H1 (cell line): ENCODE measurements around the gene HLX. TPM values are rescaled to one million over a fixed set of nuclear protein-coding genes. Genes with fewer than 3 reads are reported as not detected.

Experiments used
- CTCF ChIA-PET: fragments of 300-600 bp; sonication (Branson Sonifier 250); formaldehyde crosslinking; loops from one replicate; lab custom pipeline; 2021; ENCODE audit not compliant: partially characterized antibody; lab: Charles Lee
- POLR2A ChIA-PET: fragments of 300-600 bp; sonication (Branson Sonifier 250); formaldehyde crosslinking; loops from one replicate; lab custom pipeline; 2021; ENCODE audit warnings: inconsistent platforms; ENCODE audit not compliant: partially characterized antibody; lab: Charles Lee
- DNase-seq, 2 experiments: peaks; one replicate each; pipeline versions ENCODE4 v3.0.0 to v3.0.0-alpha.2; 2010 to 2022; ENCODE audit warnings: low spot score in 2 of 2, low read depth in 1 of 2, mixed read lengths in 1 of 2
- FAIRE-seq: peaks from 2 replicates; lab custom pipeline; 2011; peaks lifted over from hg19 to GRCh38; lab: Jason Lieb, UNC
- H2AFZ ChIP-seq: 2 replicates; pipeline ENCODE4 v1.8.1; 2012; ENCODE audit warnings: low read length, inconsistent platforms
- H2AK5ac ChIP-seq: 2 replicates; pipeline ENCODE4 v1.6.1; 2013; ENCODE audit warnings: low read depth, low read length
- H2BK120ac ChIP-seq: replicated peaks from 2 replicates; pipeline ENCODE3; 2013; ENCODE audit warnings: low read depth, low read length, inconsistent platforms
- H2BK12ac ChIP-seq: 2 replicates; pipeline ENCODE4 v1.6.1; 2013; ENCODE audit warnings: low read depth, low read length
- H2BK15ac ChIP-seq: 2 replicates; pipeline ENCODE4 v1.6.1; 2013; ENCODE audit warnings: low read length
- H2BK20ac ChIP-seq: 2 replicates; pipeline ENCODE4 v1.6.1; 2013; ENCODE audit warnings: low read length
- H2BK5ac ChIP-seq: 2 replicates; pipeline ENCODE4 v1.6.1; 2013; ENCODE audit warnings: low read depth, low read length
- H3K14ac ChIP-seq: 2 replicates; pipeline ENCODE4 v1.6.1; 2013; ENCODE audit warnings: inconsistent platforms; ENCODE audit not compliant: insufficient read length
- H3K18ac ChIP-seq: 2 replicates; pipeline ENCODE4 v1.6.1; 2013; ENCODE audit warnings: low read length; ENCODE audit errors: extremely low read depth
- H3K23ac ChIP-seq: 2 replicates; pipeline ENCODE4 v1.6.1; 2013; ENCODE audit warnings: inconsistent platforms; ENCODE audit not compliant: insufficient read length
- H3K23me2 ChIP-seq: 2 replicates; pipeline ENCODE4 v1.6.1; 2013; ENCODE audit warnings: low read depth, low read length
- H3K27ac ChIP-seq: 2 replicates; pipeline ENCODE4 v1.6.1; 2011; ENCODE audit warnings: low read depth, low read length, inconsistent platforms
- H3K27me3 ChIP-seq, 4 experiments: replicated peaks in 1 of 4; 1 replicate in 1 of 4; 2 replicates in 3 of 4; pipeline versions ENCODE4 v1.6.1 to v1.8.1; 2011 to 2013; ENCODE audit warnings: low read length in 3 of 4, mild to moderate bottlenecking in 3 of 4, inconsistent platforms in 2 of 4, mixed read lengths in 2 of 4, moderate library complexity in 1 of 4; ENCODE audit not compliant: control insufficient read depth in 3 of 4, insufficient read depth in 3 of 4; ENCODE audit errors: extremely low read depth in 1 of 4
- H3K36me3 ChIP-seq, 4 experiments: 2 replicates each; pipeline versions ENCODE4 v1.6.1 to v1.8.1; 2011 to 2013; ENCODE audit warnings: mild to moderate bottlenecking in 4 of 4, low read length in 3 of 4, moderate library complexity in 2 of 4, control low read depth in 1 of 4, inconsistent platforms in 1 of 4; ENCODE audit not compliant: insufficient read depth in 4 of 4, control insufficient read depth in 2 of 4
- H3K4ac ChIP-seq: replicated peaks from 2 replicates; pipeline ENCODE3; 2013; ENCODE audit warnings: low read length, low read depth, mixed read lengths, inconsistent platforms; ENCODE audit not compliant: insufficient read length
- H3K4me1 ChIP-seq, 4 experiments: replicated peaks in 1 of 4; 1 replicate in 1 of 4; 2 replicates in 3 of 4; pipeline versions ENCODE4 v1.6.1 to v1.8.1; 2011 to 2013; ENCODE audit warnings: low read length in 3 of 4, inconsistent platforms in 2 of 4, mixed read lengths in 1 of 4; ENCODE audit not compliant: insufficient read depth in 4 of 4, control insufficient read depth in 3 of 4
- H3K4me2 ChIP-seq, 2 experiments: 2 replicates each; pipeline versions ENCODE4 v1.6.1 to v1.8.1; 2011 to 2013; ENCODE audit warnings: low read depth in 2 of 2, low read length in 2 of 2, control low read depth in 1 of 2, inconsistent platforms in 1 of 2, mild to moderate bottlenecking in 1 of 2; ENCODE audit not compliant: insufficient read depth in 1 of 2
- H3K4me3 ChIP-seq, 4 experiments: fragments of 200-600, 300-600 bp in 1 of 4; sonication (generic), shearing (Covaris generic), sonication (Bioruptor Twin) in 1 of 4; 2 replicates each; pipeline versions ENCODE4 v1.5.1 to v1.8.1; 2011 to 2016; ENCODE audit warnings: low read length in 4 of 4, low read depth in 3 of 4, control low read depth in 2 of 4, inconsistent platforms in 2 of 4, mild to moderate bottlenecking in 2 of 4, mixed read lengths in 1 of 4, moderate library complexity in 1 of 4; ENCODE audit not compliant: insufficient read depth in 2 of 4; ENCODE audit errors: extremely low read depth in 1 of 4
- H3K56ac ChIP-seq: replicated peaks from 2 replicates; pipeline ENCODE3; 2013; ENCODE audit warnings: low read depth, mild to moderate bottlenecking, mixed read lengths, low read length, inconsistent platforms; ENCODE audit not compliant: insufficient read length
- H3K79me1 ChIP-seq: 2 replicates; pipeline ENCODE4 v1.6.1; 2013; ENCODE audit warnings: low read depth, low read length, control low read depth
- H3K79me2 ChIP-seq, 2 experiments: 2 replicates each; pipeline versions ENCODE4 v1.6.1 to v1.8.1; 2012 to 2013; ENCODE audit warnings: low read length in 2 of 2, mild to moderate bottlenecking in 2 of 2, inconsistent platforms in 1 of 2; ENCODE audit not compliant: insufficient read depth in 2 of 2, control insufficient read depth in 1 of 2
- H3K9ac ChIP-seq, 4 experiments: replicated peaks in 1 of 4; 1 replicate in 1 of 4; 2 replicates in 3 of 4; pipeline versions ENCODE4 v1.6.1 to v1.8.1; 2011 to 2013; ENCODE audit warnings: low read depth in 3 of 4, low read length in 3 of 4, control low read depth in 2 of 4, mild to moderate bottlenecking in 2 of 4, moderate library complexity in 2 of 4, inconsistent platforms in 1 of 4; ENCODE audit errors: extremely low read depth in 1 of 4
- H3K9me3 ChIP-seq, 2 experiments: 2 replicates each; pipeline versions ENCODE4 v1.6.1 to v1.8.1; 2012 to 2013; ENCODE audit warnings: mild to moderate bottlenecking in 2 of 2, moderate library complexity in 2 of 2, control low read depth in 1 of 2, inconsistent platforms in 1 of 2, low read depth in 1 of 2, low read length in 1 of 2, mixed read lengths in 1 of 2; ENCODE audit not compliant: insufficient read depth in 2 of 2
- H4K20me1 ChIP-seq, 2 experiments: replicated peaks in 1 of 2; 2 replicates each; pipeline versions ENCODE3 to v1.8.1; 2011 to 2013; ENCODE audit warnings: inconsistent platforms in 2 of 2, low read length in 2 of 2, mild to moderate bottlenecking in 1 of 2; ENCODE audit not compliant: insufficient read depth in 2 of 2, control insufficient read depth in 1 of 2
- H4K5ac ChIP-seq: 2 replicates; pipeline ENCODE4 v1.6.1; 2013; ENCODE audit warnings: low read length, low read depth, mixed read lengths, inconsistent platforms; ENCODE audit not compliant: insufficient read length
- H4K8ac ChIP-seq: 2 replicates; pipeline ENCODE4 v1.8.0; 2013; ENCODE audit warnings: mild to moderate bottlenecking, moderate library complexity, low read length, inconsistent platforms; ENCODE audit not compliant: insufficient read depth; ENCODE audit errors: extremely low read depth
- H4K91ac ChIP-seq: replicated peaks from 2 replicates; pipeline ENCODE3; 2013; ENCODE audit warnings: low read length, mixed read lengths, inconsistent platforms; ENCODE audit not compliant: insufficient read length
- BACH1 ChIP-seq: IDR thresholded peaks from 2 replicates; pipeline ENCODE4 v1.6.1; 2012; ENCODE audit warnings: low read length, improper control_type of control experiment
- CBX8 ChIP-seq: fragments of 300-800, 300-1000 bp; sonication (generic); IDR thresholded peaks from 2 replicates; pipeline ENCODE4 v1.7.1; 2016; ENCODE audit warnings: low read depth, low read length, borderline replicate concordance
- EGR1 ChIP-seq: IDR thresholded peaks from 2 replicates; pipeline ENCODE4 v1.6.1; 2011; ENCODE audit warnings: low read depth, low read length, borderline replicate concordance
- HDAC2 ChIP-seq, 2 experiments: fragments of 300-600 bp in 1 of 2; sonication (generic) in 1 of 2; IDR thresholded peaks; 2 replicates each; pipeline ENCODE4 v1.6.1; 2011 to 2012; ENCODE audit warnings: low read depth in 2 of 2, low read length in 2 of 2, mild to moderate bottlenecking in 2 of 2, moderate library complexity in 2 of 2, borderline replicate concordance in 1 of 2, inconsistent platforms in 1 of 2
- JUN ChIP-seq: IDR thresholded peaks from 2 replicates; pipeline ENCODE4 v1.6.1; 2011; ENCODE audit warnings: low read depth, mild to moderate bottlenecking, improper control_type of control experiment, low read length
- KDM5A ChIP-seq: fragments of 200-600 bp; IDR thresholded peaks from 2 replicates; pipeline ENCODE4 v1.7.1; 2012; ENCODE audit warnings: mild to moderate bottlenecking, low read length, inconsistent platforms, mixed read lengths
- MAX ChIP-seq: IDR thresholded peaks from 2 replicates; pipeline ENCODE4 v1.6.1; 2012; ENCODE audit warnings: inconsistent platforms
- NANOG ChIP-seq: IDR thresholded peaks from 2 replicates; pipeline ENCODE4 v1.6.1; 2011; ENCODE audit warnings: low read length, low read depth, mild to moderate bottlenecking, inconsistent platforms; ENCODE audit not compliant: insufficient read depth, poor library complexity, severe bottlenecking
- NRF1 ChIP-seq: IDR thresholded peaks from 2 replicates; pipeline ENCODE4 v1.6.1; 2011; ENCODE audit warnings: mild to moderate bottlenecking, low read depth, low read length, improper control_type of control experiment
- PHF8 ChIP-seq: fragments of 200-600 bp; sonication (generic); conservative IDR thresholded peaks from 2 replicates; pipeline ENCODE4 v1.7.1; 2012; ENCODE audit warnings: low read depth, mild to moderate bottlenecking, inconsistent platforms, low read length, moderate library complexity
- SIX5 ChIP-seq: IDR thresholded peaks from 2 replicates; pipeline ENCODE4 v1.6.1; 2011; ENCODE audit warnings: mild to moderate bottlenecking, low read depth, low read length
- SP1 ChIP-seq: IDR thresholded peaks from 2 replicates; pipeline ENCODE4 v1.6.1; 2011; ENCODE audit warnings: low read depth, low read length
- SRF ChIP-seq: IDR thresholded peaks from 2 replicates; pipeline ENCODE4 v1.6.1; 2011; ENCODE audit warnings: mild to moderate bottlenecking, low read depth, low read length, moderate library complexity
- USF2 ChIP-seq: IDR thresholded peaks from 2 replicates; pipeline ENCODE4 v1.6.1; 2011; ENCODE audit warnings: low read length, improper control_type of control experiment
- WGBS, 2 experiments: shearing (Covaris generic) in 1 of 2; methylation state at CpG; one replicate each; pipeline versions ENCODE4 v1.1.6 to v1.1.7; 2013 to 2015; ENCODE audit warnings: low lambda C conversion rate in 2 of 2, mixed read lengths in 2 of 2, inconsistent platforms in 1 of 2, low coverage in 1 of 2, missing lambda C conversion rate in 1 of 2; ENCODE audit not compliant: insufficient replicate concordance in 2 of 2, insufficient coverage in 1 of 2, insufficient read length in 1 of 2; ENCODE audit errors: extremely low coverage in 1 of 2, missing lambda C conversion rate in 1 of 2; 5-methylcytosine and 5-hydroxymethylcytosine counted together
- polyA plus RNA-seq, 7 experiments: library from polyadenylated mRNA; depleted of rRNA in 3 of 7; stranded (reverse) in 5 of 7; unstranded in 2 of 7; fragments of >200 nt in 5 of 7; fragments of 200-250 nt in 2 of 7; gene quantifications; 1 replicate in 5 of 7; 2 replicates in 1 of 7; 4 replicates in 1 of 7; pipeline versions ENCODE4 v1.2.1 to v1.2.3, GENCODE V29; 2011 to 2013; ENCODE audit warnings: missing spikeins in 2 of 7, mixed read lengths in 2 of 7
- total RNA-seq: library from RNA; stranded (reverse); fragmentation: NEBNext Ultra II Directional; extraction: Animal tissue kit (Norgen Biotek cat#: 25700); gene quantifications from 2 replicates; pipeline ENCODE4 v1.2.1, GENCODE V29; 2021

The HLX gene
- total and polyA plus RNA-seq, 2 of the 8 experiments (the other 6 are each of a cell fraction or from before 2014, with no cell fraction given) = 0.11 to 0.30 TPM

GRCh38 chr1:220915117-220915440 is 35.8 kb downstream of the HLX start:
- ChIA-PET POLR2A (no interaction called here), CTCF (interaction anchor here (0.9 to 1.7 kb wide), 5 partner anchors 8 to 358 kb away, joined by 3 to 6 read pairs (median 4); no protein-coding TSS in a partner anchor)
- Histone ChIP-seq H3K27ac (no peak overlapping the region), H3K9me3 (no peaks in the 10 kb centered on the region), H2BK15ac (no peak overlapping the region), H3K4ac (no peak overlapping the region), H3K36me3 (no peaks in the 10 kb centered on the region), H3K27me3 (no peaks in the 10 kb centered on the region), H3K4me2 (no peak overlapping the region), H2BK20ac (no peak overlapping the region), H4K8ac (no peak overlapping the region), H4K91ac (no peak overlapping the region), H3K23ac (no peak overlapping the region), H2BK5ac (no peak overlapping the region), H3K56ac (no peak overlapping the region), H2BK12ac (no peak overlapping the region), H3K79me2 (no peaks in the 10 kb centered on the region), H3K23me2 (no peaks in the 10 kb centered on the region), H4K20me1 (no peaks in the 10 kb centered on the region), H2BK120ac (no peak overlapping the region), H3K18ac (no peak overlapping the region), H2AFZ (no peak overlapping the region), H3K4me3 (no peak overlapping the region), H3K9ac (no peak overlapping the region), H3K4me1 (no peaks in the 10 kb centered on the region), H2AK5ac (no peak overlapping the region), H3K79me1 (no peaks in the 10 kb centered on the region), H3K14ac (no peak overlapping the region), H4K5ac (no peak overlapping the region)
- 100% methylated on average over 4 of the region's 4 CpGs; no CpG with 5 or more reads in 1 of the 2 experiments for WGBS, 2 experiments
- FAIRE-seq (no peak), DNase-seq (no peak)
- TF ChIP-seq CBX8 (no peak), SIX5 (no peak), EGR1 (no peak), MAX (no peak), SP1 (no peak), NANOG (no peak), JUN (no peak), BACH1 (no peak), USF2 (no peak), NRF1 (no peak), SRF (no peak), PHF8 (no peak), KDM5A (no peak), HDAC2 (IDR thresholded peaks at IDR 0.05; ENCODE audit: borderline replicate concordance in 1 of 2, low read depth in 2 of 2, low read length in 2 of 2) (no peak)
